Measurements from ENCODE around the gene NIBAN1.

Gene NIBAN1

GRCh38 chr1:184951788-184952187 is 22.5 kb downstream of the NIBAN1 start:
- Histone ChIP-seq H3K9me3 (ENCODE audit: control insufficient read depth, low read length) (no peaks in the 10 kb centered on the region), H3K9ac (ENCODE audit: low read length) (no peak overlapping the region), H3K27me3 (ENCODE audit: control insufficient read depth, insufficient read depth, low read length) (no peaks in the 10 kb centered on the region), H3K4me1 (ENCODE audit: control insufficient read depth, insufficient read depth, low read length) (peaks cover 4% of the 10 kb centered on the region), H3K36me3 (ENCODE audit: control insufficient read depth, insufficient read depth, low read length) (no peaks in the 10 kb centered on the region), H3K4me3 (ENCODE audit: low read length) (no peak overlapping the region)

DNA sequence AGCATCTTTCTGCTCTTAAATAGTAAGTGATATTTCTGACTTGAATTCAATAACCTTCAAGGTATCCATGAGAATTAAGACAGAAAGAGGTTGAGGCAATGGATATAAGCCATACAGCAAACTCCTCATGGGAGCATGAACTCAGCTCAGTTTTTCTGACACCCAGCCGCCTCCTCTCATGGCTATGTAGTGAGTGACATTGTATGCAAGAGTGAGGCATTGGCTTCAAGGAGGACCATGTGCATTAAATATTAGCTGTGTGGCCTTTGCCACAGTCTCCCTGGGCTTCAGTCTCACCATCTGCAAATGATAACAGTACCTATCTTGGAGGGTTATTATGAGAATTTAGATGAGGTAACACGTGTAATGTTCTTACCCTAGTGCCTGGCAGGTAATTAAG is 23.4 kb downstream of the NIBAN1 start:
- no peak overlapping the region for H3K9ac ChIP-seq (ENCODE audit: low read length)
- no peaks in the 10 kb centered on the region for H3K9me3 ChIP-seq (ENCODE audit: control insufficient read depth, low read length)
- H3K27me3 ChIP-seq (ENCODE audit: control insufficient read depth, insufficient read depth, low read length), result no peaks in the 10 kb centered on the region
- peaks cover 4% of the 10 kb centered on the region for H3K4me1 ChIP-seq (ENCODE audit: control insufficient read depth, insufficient read depth, low read length)
- no peaks in the 10 kb centered on the region for H3K36me3 ChIP-seq (ENCODE audit: control insufficient read depth, insufficient read depth, low read length)
- H3K4me3 ChIP-seq (ENCODE audit: low read length), result no peak overlapping the region

DNA sequence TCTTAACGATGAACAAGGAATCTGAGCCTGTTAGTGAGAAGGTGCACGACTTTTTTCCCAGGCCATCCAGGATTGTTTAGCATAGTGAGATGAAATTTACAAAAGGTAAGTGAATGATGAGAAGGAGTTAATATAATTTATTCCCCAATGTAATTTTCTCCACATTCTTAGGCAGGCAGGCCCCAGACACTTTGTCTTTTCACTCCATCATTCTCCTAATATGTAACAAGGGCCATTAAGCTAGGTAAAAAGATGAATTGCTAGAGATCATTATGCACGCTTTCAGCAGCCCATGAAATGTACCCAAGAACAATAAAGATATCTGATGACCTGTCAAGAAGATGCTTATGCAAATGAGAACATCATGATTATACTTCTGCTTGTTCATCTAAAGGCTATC is 24.1 kb downstream of the NIBAN1 start:
- Histone ChIP-seq H3K36me3 (ENCODE audit: control insufficient read depth, insufficient read depth, low read length) (no peaks in the 10 kb centered on the region), H3K4me1 (ENCODE audit: control insufficient read depth, insufficient read depth, low read length) (peaks cover 4% of the 10 kb centered on the region), H3K4me3 (ENCODE audit: low read length) (no peak overlapping the region), H3K9me3 (ENCODE audit: control insufficient read depth, low read length) (no peaks in the 10 kb centered on the region), H3K9ac (ENCODE audit: low read length) (no peak overlapping the region), H3K27me3 (ENCODE audit: control insufficient read depth, insufficient read depth, low read length) (no peaks in the 10 kb centered on the region)

GRCh38 chr1:184947497-184948256 is 26.6 kb downstream of the NIBAN1 start:
- H3K9me3 ChIP-seq (ENCODE audit: control insufficient read depth, low read length), result no peaks in the 10 kb centered on the region
- H3K4me1 ChIP-seq (ENCODE audit: control insufficient read depth, insufficient read depth, low read length), result no peaks in the 10 kb centered on the region
- H3K9ac ChIP-seq (ENCODE audit: low read length), result no peak overlapping the region
- no peak overlapping the region for H3K4me3 ChIP-seq (ENCODE audit: low read length)
- no peaks in the 10 kb centered on the region for H3K36me3 ChIP-seq (ENCODE audit: control insufficient read depth, insufficient read depth, low read length)
- H3K27me3 ChIP-seq (ENCODE audit: control insufficient read depth, insufficient read depth, low read length), result no peaks in the 10 kb centered on the region

DNA sequence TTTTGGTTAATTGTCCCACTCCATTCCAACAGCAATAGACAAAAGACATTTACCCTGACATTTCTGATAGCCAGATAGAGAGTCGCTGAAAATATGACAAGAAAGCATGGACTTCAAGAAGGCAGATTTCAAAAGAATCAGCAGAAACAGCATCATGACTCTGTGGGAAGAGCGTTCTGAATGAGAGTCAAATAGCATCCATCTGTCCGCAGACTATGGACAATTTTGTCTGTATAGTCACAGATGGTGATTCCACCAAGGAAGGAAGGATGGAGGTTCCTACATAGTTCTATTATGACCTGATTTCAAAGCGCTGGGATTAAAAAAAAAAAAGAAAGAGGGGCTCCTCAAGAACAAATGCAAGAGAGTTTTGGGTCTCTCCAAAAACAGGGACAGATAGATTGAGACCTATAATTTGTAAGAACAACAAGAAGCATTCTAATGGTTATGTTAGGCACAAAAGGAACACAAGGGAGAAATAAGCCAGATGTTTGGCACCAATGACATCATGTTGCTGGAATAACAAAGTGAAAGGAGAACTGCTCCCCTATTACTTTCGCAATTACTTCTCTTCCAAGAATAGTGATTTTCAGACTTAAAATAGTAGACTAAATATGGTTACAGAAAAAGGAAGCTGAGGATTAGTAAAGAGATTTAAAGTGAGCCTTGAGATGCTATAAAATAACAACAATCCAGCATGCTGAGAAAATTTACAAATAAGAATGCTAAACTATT is 28.5 kb downstream of the NIBAN1 start:
- no peak overlapping the region for H3K9ac ChIP-seq (ENCODE audit: low read length)

DNA sequence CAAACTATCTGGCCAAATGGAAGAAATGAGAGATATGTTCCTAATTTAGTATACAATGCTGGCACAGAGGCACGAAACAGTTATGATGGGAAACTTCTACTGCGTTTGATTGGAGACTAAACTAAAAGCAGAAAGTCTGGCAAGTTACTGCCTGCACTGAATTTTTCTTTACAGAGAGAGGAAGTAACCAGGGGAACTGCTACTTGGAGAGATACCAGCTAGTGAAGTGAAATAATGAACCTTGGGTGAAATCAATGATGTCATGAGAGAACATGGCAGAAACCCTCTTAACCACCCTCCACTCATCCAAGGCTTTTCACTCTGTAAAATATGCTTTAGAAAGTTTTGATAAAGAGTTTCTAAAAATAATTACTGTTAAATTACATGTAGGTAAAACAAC is 29.3 kb downstream of the NIBAN1 start:
- no peaks in the 10 kb centered on the region for H3K36me3 ChIP-seq (ENCODE audit: control insufficient read depth, insufficient read depth, low read length)

More for the DNA sequence above, 28.5 kb downstream of the NIBAN1 start:
- H3K4me3 ChIP-seq (ENCODE audit: low read length), result no peak overlapping the region
- H3K27me3 ChIP-seq (ENCODE audit: control insufficient read depth, insufficient read depth, low read length), result no peaks in the 10 kb centered on the region
- no peaks in the 10 kb centered on the region for H3K36me3 ChIP-seq (ENCODE audit: control insufficient read depth, insufficient read depth, low read length)
- H3K9me3 ChIP-seq (ENCODE audit: control insufficient read depth, low read length), result no peaks in the 10 kb centered on the region
- H3K4me1 ChIP-seq (ENCODE audit: control insufficient read depth, insufficient read depth, low read length), result no peaks in the 10 kb centered on the region

DNA sequence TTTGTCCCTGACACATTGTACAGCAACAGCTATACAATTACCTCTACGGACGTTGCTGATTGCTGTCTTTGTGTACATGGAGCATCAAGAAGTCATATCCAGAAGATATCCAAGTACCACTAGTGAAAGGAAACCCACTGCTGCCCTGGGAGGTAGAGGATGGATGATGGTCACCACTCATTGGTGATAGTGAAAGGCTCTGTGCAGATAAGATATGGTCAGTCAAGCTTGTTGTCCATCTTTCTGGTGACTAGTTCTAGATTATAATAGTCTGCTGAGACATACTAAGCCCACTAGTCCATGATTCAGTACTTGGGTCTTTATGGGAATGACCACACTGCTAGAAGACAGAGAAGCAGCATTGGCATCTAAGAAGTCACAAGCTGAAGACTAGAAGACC is 30.3 kb downstream of the NIBAN1 start:
- Histone ChIP-seq H3K4me1 (ENCODE audit: control insufficient read depth, insufficient read depth, low read length) (no peaks in the 10 kb centered on the region), H3K27me3 (ENCODE audit: control insufficient read depth, insufficient read depth, low read length) (no peaks in the 10 kb centered on the region), H3K9me3 (ENCODE audit: control insufficient read depth, low read length) (no peaks in the 10 kb centered on the region), H3K36me3 (ENCODE audit: control insufficient read depth, insufficient read depth, low read length) (no peaks in the 10 kb centered on the region), H3K9ac (ENCODE audit: low read length) (no peak overlapping the region), H3K4me3 (ENCODE audit: low read length) (no peak overlapping the region)

More for the DNA sequence above, 29.3 kb downstream of the NIBAN1 start:
- Histone ChIP-seq H3K9ac (ENCODE audit: low read length) (no peak overlapping the region), H3K4me3 (ENCODE audit: low read length) (no peak overlapping the region), H3K4me1 (ENCODE audit: control insufficient read depth, insufficient read depth, low read length) (no peaks in the 10 kb centered on the region), H3K27me3 (ENCODE audit: control insufficient read depth, insufficient read depth, low read length) (no peaks in the 10 kb centered on the region), H3K9me3 (ENCODE audit: control insufficient read depth, low read length) (no peaks in the 10 kb centered on the region)

DNA sequence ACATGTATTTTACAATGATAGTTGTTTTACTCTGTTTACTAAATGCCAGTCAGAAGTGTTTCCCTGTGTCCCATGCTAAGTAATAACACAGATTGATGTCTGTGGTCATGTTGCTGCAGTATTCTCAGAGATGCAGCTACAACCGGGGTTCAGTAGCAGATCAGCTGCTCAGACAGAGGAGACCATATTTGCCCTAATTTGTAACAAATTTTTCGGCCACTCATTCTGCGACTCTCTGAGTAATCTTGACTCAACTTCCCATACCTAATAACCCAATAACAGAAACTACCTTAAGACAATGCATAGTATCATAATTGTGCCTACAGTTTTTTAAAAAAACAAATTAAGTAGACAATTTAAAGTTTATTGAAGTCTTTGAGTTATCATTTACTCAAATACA is 32.6 kb downstream of the NIBAN1 start:
- no peak overlapping the region for H3K9ac ChIP-seq (ENCODE audit: low read length)
- H3K4me3 ChIP-seq (ENCODE audit: low read length), result no peak overlapping the region
- H3K4me1 ChIP-seq (ENCODE audit: control insufficient read depth, insufficient read depth, low read length), result no peaks in the 10 kb centered on the region
- no peaks in the 10 kb centered on the region for H3K9me3 ChIP-seq (ENCODE audit: control insufficient read depth, low read length)
- H3K36me3 ChIP-seq (ENCODE audit: control insufficient read depth, insufficient read depth, low read length), result no peaks in the 10 kb centered on the region
- no peaks in the 10 kb centered on the region for H3K27me3 ChIP-seq (ENCODE audit: control insufficient read depth, insufficient read depth, low read length)

GRCh38 chr1:184941410-184941733 is 32.9 kb downstream of the NIBAN1 start:
- no peaks in the 10 kb centered on the region for H3K9me3 ChIP-seq (ENCODE audit: control insufficient read depth, low read length)
- no peaks in the 10 kb centered on the region for H3K27me3 ChIP-seq (ENCODE audit: control insufficient read depth, insufficient read depth, low read length)
- H3K4me3 ChIP-seq (ENCODE audit: low read length), result no peak overlapping the region
- H3K4me1 ChIP-seq (ENCODE audit: control insufficient read depth, insufficient read depth, low read length), result no peaks in the 10 kb centered on the region
- no peaks in the 10 kb centered on the region for H3K36me3 ChIP-seq (ENCODE audit: control insufficient read depth, insufficient read depth, low read length)
- no peak overlapping the region for H3K9ac ChIP-seq (ENCODE audit: low read length)

DNA sequence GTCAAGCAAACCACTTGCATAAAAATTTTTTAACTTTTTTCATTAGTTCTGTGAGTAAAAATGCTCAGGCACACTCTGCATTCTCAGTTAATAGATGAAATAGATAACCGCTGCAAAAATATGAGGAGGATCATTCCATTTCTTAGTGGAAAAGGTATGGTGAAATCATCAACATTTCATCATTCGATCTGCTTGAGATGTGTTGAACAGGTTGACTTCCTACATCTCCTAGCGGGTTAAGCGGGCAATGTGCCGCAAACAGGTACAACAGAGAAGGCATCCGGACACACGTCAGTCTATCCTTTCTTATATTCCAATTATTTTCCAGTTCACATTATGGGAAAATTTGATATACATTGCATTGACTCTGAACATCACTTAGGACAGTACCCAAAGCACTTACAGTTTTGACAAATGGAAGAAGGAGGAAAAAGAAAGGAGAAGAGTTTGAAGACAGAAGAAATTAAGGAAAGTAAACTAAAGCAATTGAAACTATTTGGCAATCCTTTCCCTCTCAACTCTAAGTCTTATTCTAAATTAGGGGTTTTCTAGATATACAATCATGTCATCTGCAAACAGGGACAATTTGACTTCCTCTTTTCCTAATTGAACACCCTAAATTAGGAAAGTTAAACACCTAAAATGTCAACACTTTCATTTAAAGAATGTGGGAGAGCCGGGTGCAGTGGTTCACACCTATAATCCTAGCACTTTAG is 33.5 kb downstream of the NIBAN1 start:
- Histone ChIP-seq H3K4me1 (ENCODE audit: control insufficient read depth, insufficient read depth, low read length) (no peaks in the 10 kb centered on the region), H3K9me3 (ENCODE audit: control insufficient read depth, low read length) (no peaks in the 10 kb centered on the region)

GRCh38 chr1:184940226-184940625 is 34.1 kb downstream of the NIBAN1 start:
- Histone ChIP-seq H3K36me3 (ENCODE audit: control insufficient read depth, insufficient read depth, low read length) (no peaks in the 10 kb centered on the region), H3K27me3 (ENCODE audit: control insufficient read depth, insufficient read depth, low read length) (no peaks in the 10 kb centered on the region), H3K4me1 (ENCODE audit: control insufficient read depth, insufficient read depth, low read length) (no peaks in the 10 kb centered on the region), H3K9ac (ENCODE audit: low read length) (no peak overlapping the region), H3K4me3 (ENCODE audit: low read length) (no peak overlapping the region), H3K9me3 (ENCODE audit: control insufficient read depth, low read length) (no peaks in the 10 kb centered on the region)

More for the DNA sequence above, 33.5 kb downstream of the NIBAN1 start:
- Histone ChIP-seq H3K9ac (ENCODE audit: low read length) (no peak overlapping the region), H3K4me3 (ENCODE audit: low read length) (no peak overlapping the region), H3K27me3 (ENCODE audit: control insufficient read depth, insufficient read depth, low read length) (no peaks in the 10 kb centered on the region), H3K36me3 (ENCODE audit: control insufficient read depth, insufficient read depth, low read length) (no peaks in the 10 kb centered on the region)

DNA sequence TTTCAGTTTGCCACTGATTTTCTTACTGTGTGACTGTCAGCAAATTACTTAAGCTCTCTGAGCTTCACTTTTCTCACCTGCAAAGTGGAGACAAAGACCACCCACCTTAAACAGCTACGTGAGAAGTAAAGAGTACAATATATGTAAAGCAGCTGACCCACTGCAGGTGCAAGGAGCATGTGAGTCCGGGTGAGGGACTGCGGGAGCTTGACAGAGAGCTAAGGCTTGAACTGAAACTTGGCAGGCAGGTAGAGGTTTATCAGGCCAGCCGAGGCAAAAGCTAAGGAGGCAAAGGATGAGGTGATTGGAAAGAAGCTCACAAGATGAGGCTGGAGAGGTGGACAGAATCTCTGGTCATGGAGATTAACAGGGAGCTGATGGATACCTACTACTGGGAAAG is 36.6 kb downstream of the NIBAN1 start:
- no peaks in the 10 kb centered on the region for H3K36me3 ChIP-seq (ENCODE audit: control insufficient read depth, insufficient read depth, low read length)
- no peak overlapping the region for H3K9ac ChIP-seq (ENCODE audit: low read length)
- H3K9me3 ChIP-seq (ENCODE audit: control insufficient read depth, low read length), result no peaks in the 10 kb centered on the region
- H3K4me3 ChIP-seq (ENCODE audit: low read length), result no peak overlapping the region
- H3K27me3 ChIP-seq (ENCODE audit: control insufficient read depth, insufficient read depth, low read length), result no peaks in the 10 kb centered on the region
- no peaks in the 10 kb centered on the region for H3K4me1 ChIP-seq (ENCODE audit: control insufficient read depth, insufficient read depth, low read length)
